ENCODE results near the gene WNT7A. TPM values are rescaled to one million over a fixed set of nuclear protein-coding genes. Genes with fewer than 3 reads are reported as not detected.

The WNT7A gene
- total RNA-seq, 3 donors from 2014 or later, result not detected

Other genes starting within 250 kb of the WNT7A start
- 10 to 100 TPM; 15.1 to 19.9 (median 17.9) TPM for gene CHCHD4, start 244.8 kb upstream of the WNT7A start, total RNA-seq
- gene TMEM43, start 245.0 kb upstream of the WNT7A start, total RNA-seq, result 100 to 1,000 TPM in 1 of 3 donors, 10 to 100 TPM in 2; 90.5 to 170 (median 93.4) TPM

Measured in breast epithelium (tissue), 3 donors.